ENCODE data around the gene MRPS31. TPM values are rescaled to one million over a fixed set of nuclear protein-coding genes. Genes with fewer than 3 reads are reported as not detected.
A peak's percentile ranks its signal among the peaks of the same experiment; 100 is the strongest.

MRPS31 gene
- total RNA-seq, 1 experiment from 2014 or later = 22.8 TPM

DNA sequence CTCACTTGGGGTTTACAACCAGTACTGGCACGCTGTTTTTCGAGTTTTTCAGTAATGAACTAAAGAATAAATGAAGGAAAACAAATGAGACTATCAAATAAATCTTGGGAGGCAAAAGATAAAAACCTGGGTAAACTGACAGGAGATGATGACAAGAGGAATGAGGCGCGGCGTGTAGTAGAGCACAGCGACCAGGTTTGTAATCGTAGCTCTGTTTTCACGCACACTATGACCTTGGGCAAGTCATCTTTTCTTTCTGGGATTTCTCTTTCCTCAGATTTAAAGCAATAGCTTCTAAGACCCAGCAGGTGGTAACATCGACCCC is 419 bp downstream of the MRPS31 start:
- ChIA-PET POLR2A (interaction anchor here (0.6 kb wide), 1 partner anchor 325 kb away, joined by 3 read pairs; no protein-coding TSS in a partner anchor), CTCF (no interaction called here), RAD21 (ENCODE audit: low non-redundant PET in 1 of 2, low total read pairs in 2 of 2, uncharacterized antibody in 2 of 2, unreplicated experiment in 2 of 2) (no interaction called here)
- H3K4me3 ChIP-seq (replicated peaks in 1 of 2; ENCODE audit: low read depth in 1 of 2, low read length in 2 of 2) = peak overlapping the region; percentile 86 to 94
- no peak for ATAC-seq
- H3K9ac ChIP-seq (ENCODE audit: low read length) = peak overlapping the region; percentile 77
- H3K9me2 ChIP-seq (ENCODE audit: insufficient read depth) = no peaks in the 10 kb centered on the region
- H3K79me2 ChIP-seq (ENCODE audit: insufficient read depth, low read length) = peaks cover 17% of the 10 kb centered on the region
- no peaks in the 10 kb centered on the region for H4K20me1 ChIP-seq (ENCODE audit: insufficient read depth)
- H3K36me3 ChIP-seq (ENCODE audit: control insufficient read depth in 1 of 2, insufficient read depth in 2 of 2, low read length in 2 of 2) = peaks cover 0 to 2% of the 10 kb centered on the region in 2 experiments; a peak in 1 of 4 replicates
- peak overlapping the region; percentile 93 for H3K4me2 ChIP-seq (ENCODE audit: low read length)
- TF ChIP-seq EGR1 (IDR thresholded peaks at IDR 0.05; ENCODE audit: low read depth) (no peak), FOSL1 (IDR thresholded peaks at IDR 0.05; ENCODE audit: low read depth) (no peak), JUND (IDR thresholded peaks at IDR 0.05) (no peak), SP1 (IDR thresholded peaks at IDR 0.05; ENCODE audit: low read depth) (no peak), ZFX (IDR thresholded peaks at IDR 0.05) (no peak), SRF (IDR thresholded peaks at IDR 0.05; ENCODE audit: low read depth) (no peak), CBX3 (IDR thresholded peaks at IDR 0.05; ENCODE audit: low read depth) (no peak), YY1 (IDR thresholded peaks at IDR 0.05; ENCODE audit: extremely low read depth, insufficient replicate concordance, low read depth, low read length) (no peak), EZH2 (IDR thresholded peaks at IDR 0.05) (no peak), POLR2AphosphoS5 (IDR thresholded peaks at IDR 0.05; ENCODE audit: low read depth, low read length) (no peak), EZH2phosphoT487 (IDR thresholded peaks at IDR 0.05; ENCODE audit: borderline replicate concordance) (no peak), POLR2A (IDR thresholded peaks at IDR 0.05; ENCODE audit: borderline replicate concordance, extremely low read depth, insufficient read depth, insufficient read length) (no peak), TCF7L2 (IDR thresholded peaks at IDR 0.05; ENCODE audit: borderline replicate concordance, extremely low read depth, insufficient read depth, insufficient read length) (no peak), ELF1 (IDR thresholded peaks at IDR 0.05; ENCODE audit: borderline replicate concordance, low read depth) (no peak), ZNF274 (IDR thresholded peaks at IDR 0.05; ENCODE audit: low read depth, low read length) (no peak)
- TF ChIP-seq, protein P1, sequence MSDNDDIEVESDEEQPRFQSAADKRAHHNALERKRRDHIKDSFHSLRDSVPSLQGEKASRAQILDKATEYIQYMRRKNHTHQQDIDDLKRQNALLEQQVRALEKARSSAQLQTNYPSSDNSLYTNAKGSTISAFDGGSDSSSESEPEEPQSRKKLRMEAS (IDR thresholded peaks at IDR 0.05) = no peak
- TF ChIP-seq, protein P2, sequence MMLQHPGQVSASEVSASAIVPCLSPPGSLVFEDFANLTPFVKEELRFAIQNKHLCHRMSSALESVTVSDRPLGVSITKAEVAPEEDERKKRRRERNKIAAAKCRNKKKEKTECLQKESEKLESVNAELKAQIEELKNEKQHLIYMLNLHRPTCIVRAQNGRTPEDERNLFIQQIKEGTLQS (IDR thresholded peaks at IDR 0.05) = no peak
- H3K9me3 ChIP-seq (ENCODE audit: control insufficient read depth in 1 of 2, insufficient read depth in 1 of 2, low read depth in 1 of 2, low read length in 2 of 2) = no peaks in the 10 kb centered on the region
- peak overlapping the region; percentile 19 for H2AFZ ChIP-seq (ENCODE audit: low read depth, low read length, poor library complexity, severe bottlenecking)
- DNase-seq (ENCODE audit: low read depth, low spot score) = no peak
- H3K27me3 ChIP-seq (ENCODE audit: insufficient read depth, low read length) = no peaks in the 10 kb centered on the region
- TSS peak; percentile 74 for BruUV-seq (replicated peaks)
- H3K27ac ChIP-seq (ENCODE audit: low read depth, low read length) = peak overlapping the region; percentile 66
- H3K4me1 ChIP-seq (ENCODE audit: control insufficient read depth in 1 of 2, insufficient read depth in 2 of 2, low read length in 2 of 2) = peaks cover 7 to 13% of the 10 kb centered on the region in 2 experiments; a peak in 2 of 4 replicates
- intact Hi-C loops (cut with micrococcal nuclease) = loop anchor here (10.0 kb wide), 1 partner anchor 224 kb away; no protein-coding TSS in a partner anchor
